ENCODE results near the gene UNC5C.

DNA sequence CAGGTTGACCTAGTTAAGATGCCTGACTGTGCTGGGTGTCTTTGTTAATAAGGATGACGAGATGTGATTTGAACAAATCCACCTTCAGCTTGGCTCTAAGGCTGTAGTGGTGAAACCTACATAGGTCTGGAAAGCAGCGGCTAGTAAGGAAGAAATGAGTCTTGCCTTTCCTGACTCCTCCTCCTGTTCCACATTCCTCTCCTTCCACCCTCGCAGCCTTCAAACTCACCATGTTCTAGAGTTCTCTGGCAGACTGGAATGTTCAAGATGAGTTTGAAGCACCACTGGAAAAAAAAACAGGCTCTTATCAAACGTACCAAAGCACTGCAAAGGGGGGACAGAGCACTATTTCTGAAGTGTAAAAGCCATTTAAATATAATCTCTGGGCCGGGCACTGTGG, 395.6 kb downstream of the UNC5C start:
- TF ChIP-seq, protein P1, sequence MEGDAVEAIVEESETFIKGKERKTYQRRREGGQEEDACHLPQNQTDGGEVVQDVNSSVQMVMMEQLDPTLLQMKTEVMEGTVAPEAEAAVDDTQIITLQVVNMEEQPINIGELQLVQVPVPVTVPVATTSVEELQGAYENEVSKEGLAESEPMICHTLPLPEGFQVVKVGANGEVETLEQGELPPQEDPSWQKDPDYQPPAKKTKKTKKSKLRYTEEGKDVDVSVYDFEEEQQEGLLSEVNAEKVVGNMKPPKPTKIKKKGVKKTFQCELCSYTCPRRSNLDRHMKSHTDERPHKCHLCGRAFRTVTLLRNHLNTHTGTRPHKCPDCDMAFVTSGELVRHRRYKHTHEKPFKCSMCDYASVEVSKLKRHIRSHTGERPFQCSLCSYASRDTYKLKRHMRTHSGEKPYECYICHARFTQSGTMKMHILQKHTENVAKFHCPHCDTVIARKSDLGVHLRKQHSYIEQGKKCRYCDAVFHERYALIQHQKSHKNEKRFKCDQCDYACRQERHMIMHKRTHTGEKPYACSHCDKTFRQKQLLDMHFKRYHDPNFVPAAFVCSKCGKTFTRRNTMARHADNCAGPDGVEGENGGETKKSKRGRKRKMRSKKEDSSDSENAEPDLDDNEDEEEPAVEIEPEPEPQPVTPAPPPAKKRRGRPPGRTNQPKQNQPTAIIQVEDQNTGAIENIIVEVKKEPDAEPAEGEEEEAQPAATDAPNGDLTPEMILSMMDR (conservative IDR thresholded peaks at IDR 0.05; ENCODE audit: low read length), result no peak
- TF ChIP-seq EZH2phosphoT487 (IDR thresholded peaks at IDR 0.05; ENCODE audit: borderline replicate concordance, low read depth, low read length), result no peak
